Stomach smooth muscle (tissue), 2 donors: ENCODE results near the gene SGCA.

ENCODE experiments used
- H3K27ac ChIP-seq: one replicate; pipeline ENCODE4 v1.7.0; 2013; ENCODE audit warnings: mild to moderate bottlenecking, low read length, inconsistent platforms
- H3K27me3 ChIP-seq, 2 donors: one replicate each; pipeline ENCODE4 v1.7.0; 2013; ENCODE audit warnings: low read length in 2 of 2; ENCODE audit not compliant: insufficient read depth in 2 of 2, control insufficient read depth in 1 of 2
- H3K36me3 ChIP-seq, 2 donors: one replicate each; pipeline ENCODE4 v1.7.0; 2013; ENCODE audit warnings: low read length in 2 of 2; ENCODE audit not compliant: control insufficient read depth in 2 of 2, insufficient read depth in 2 of 2
- H3K4me1 ChIP-seq: one replicate; pipeline ENCODE4 v1.7.0; 2013; ENCODE audit warnings: low read length; ENCODE audit not compliant: control insufficient read depth, insufficient read depth
- H3K4me3 ChIP-seq, 2 donors: one replicate each; pipeline ENCODE4 v1.7.0; 2013; ENCODE audit warnings: low read length in 2 of 2
- H3K9ac ChIP-seq, 2 donors: one replicate each; pipeline ENCODE4 v1.7.0; 2013; ENCODE audit warnings: low read length in 2 of 2, mild to moderate bottlenecking in 1 of 2
- H3K9me3 ChIP-seq, 2 donors: one replicate each; pipeline ENCODE4 v1.7.0; 2013; ENCODE audit warnings: low read length in 2 of 2; ENCODE audit not compliant: control insufficient read depth in 2 of 2
- donor health status: healthy.
- donor health status: Pancreatic carcinoma.

SGCA gene

DNA sequence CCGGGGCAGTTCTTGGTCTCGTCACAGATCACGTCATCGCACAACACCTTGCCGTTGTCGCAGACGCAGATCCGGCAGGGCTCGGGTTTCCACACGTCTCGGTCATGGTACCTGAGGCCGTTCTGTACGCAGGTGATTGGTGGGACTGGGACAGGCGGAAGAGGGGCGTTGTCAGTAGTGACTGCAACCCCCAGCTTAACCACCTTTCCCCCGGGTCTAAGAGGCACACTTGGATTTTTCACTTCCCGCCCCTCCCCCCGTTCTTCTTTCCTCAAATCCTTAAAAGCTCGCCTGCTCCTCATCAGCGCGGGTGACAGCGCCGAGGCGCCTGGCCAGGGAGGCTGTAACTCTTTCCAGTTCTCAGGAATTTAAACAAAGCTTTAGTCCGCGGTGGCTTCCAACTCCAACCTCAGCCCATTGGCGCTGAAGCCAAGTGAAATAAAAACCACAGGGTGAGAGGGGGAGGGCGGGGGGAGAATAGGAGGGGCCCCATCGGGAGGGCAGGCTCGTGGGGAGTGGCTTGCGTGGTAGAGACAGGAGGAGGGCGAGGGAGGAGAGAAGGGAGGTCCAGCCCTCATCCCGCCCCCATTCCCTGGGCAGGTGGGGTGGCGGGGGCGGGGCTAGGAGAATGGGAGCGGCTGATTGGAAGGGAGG lies 34.1 kb downstream of the SGCA start:
- H3K27ac ChIP-seq = peak overlapping the region; percentile 98
- peaks cover 38 to 41% of the 10 kb centered on the region in 2 donors for H3K36me3 ChIP-seq
- H3K9me3 ChIP-seq = no peaks in the 10 kb centered on the region
- no peaks in the 10 kb centered on the region for H3K27me3 ChIP-seq
- H3K4me1 ChIP-seq = peaks cover 64% of the 10 kb centered on the region
- peak overlapping the region; percentile 89 to 92 for H3K9ac ChIP-seq
- H3K4me3 ChIP-seq = peak overlapping the region; percentile 90 to 93

DNA sequence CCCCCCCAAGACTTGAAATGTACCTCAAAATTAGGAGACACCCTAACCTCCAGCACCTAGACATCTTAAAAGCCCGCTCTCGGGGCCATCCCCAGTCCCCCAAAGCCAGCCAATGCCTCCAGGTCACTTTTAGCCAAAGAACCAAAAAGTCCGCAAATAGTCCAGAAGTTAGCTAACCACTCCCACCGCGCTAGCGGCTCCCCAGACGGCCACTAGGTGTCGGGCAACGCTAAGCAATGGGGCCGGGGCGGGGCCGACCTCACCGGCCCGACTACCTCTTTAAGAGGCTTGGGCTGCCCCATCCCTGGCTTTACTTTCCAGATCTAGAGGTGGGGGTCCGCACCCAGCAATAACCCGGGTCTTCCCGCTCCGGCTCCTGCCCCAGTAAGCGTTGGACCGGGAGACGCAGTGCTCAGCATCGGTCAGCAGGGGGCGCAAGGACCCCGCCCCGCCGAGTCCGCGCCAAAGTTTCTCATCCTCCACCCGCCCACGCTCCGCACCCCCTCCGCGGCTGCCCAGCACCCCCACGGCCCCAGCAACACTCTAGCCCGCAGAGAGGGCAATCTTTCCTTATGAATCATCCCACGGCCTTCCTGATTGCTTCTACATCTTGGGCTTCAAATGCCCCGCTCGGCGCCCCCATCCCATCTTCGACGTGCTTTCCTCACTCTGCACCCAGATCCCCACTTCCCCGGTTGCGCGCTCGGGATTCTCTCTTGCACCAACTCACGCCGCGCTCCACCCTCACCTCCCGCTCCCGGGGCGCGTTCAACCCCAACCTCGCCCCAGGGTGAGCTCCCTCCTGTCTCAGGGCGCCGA lies 34.9 kb downstream of the SGCA start:
- Histone ChIP-seq H3K4me3 (peak overlapping the region; percentile 90 to 93), H3K36me3 (peaks cover 31 to 34% of the 10 kb centered on the region in 2 donors), H3K27me3 (no peaks in the 10 kb centered on the region), H3K4me1 (peaks cover 66% of the 10 kb centered on the region), H3K27ac (peak overlapping the region; percentile 98), H3K9ac (peak overlapping the region; percentile 89 to 92), H3K9me3 (no peaks in the 10 kb centered on the region)

DNA sequence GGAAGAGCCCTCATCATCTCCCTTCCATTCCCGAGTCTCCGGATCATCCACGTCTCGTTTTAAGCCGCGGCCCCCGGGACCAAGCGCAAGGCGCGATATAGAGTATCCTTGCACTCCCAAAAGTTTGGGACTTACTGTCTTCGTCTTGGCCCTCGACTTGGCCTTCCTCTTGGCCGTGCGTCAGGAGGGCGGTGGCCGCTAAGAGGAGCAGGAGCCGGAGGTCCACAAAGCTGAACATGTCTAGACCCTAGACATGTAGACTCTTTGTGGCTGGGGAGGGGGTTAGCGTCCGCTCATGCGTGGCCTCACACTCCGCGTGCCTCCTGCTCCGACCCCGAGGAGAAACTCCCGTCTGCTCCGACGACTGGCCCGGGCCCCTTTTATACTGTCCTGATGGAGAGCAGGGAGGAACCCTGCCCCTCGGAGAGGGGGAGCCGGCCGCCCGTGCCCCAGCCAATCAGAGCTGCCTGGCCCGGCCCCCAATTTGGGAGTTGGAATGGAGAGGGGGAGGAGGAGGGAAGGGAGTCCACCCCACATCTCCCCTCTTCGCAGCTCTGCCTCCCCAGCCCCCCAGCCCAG lies 35.6 kb downstream of the SGCA start, which contains the start of gene COL1A1:
COL1A1 (minus strand) TSS at position 356 of the 579 bp plus-strand sequence; CDS start at position 238, 118 bp downstream.
- no peaks in the 10 kb centered on the region for H3K9me3 ChIP-seq
- peaks cover 24 to 27% of the 10 kb centered on the region in 2 donors for H3K36me3 ChIP-seq
- peak within 1 kb of the TSS; percentile 98 for H3K27ac ChIP-seq
- peak within 1 kb of the TSS; percentile 90 to 93 for H3K4me3 ChIP-seq
- H3K4me1 ChIP-seq = peaks cover 64% of the 10 kb centered on the region
- peak within 1 kb of the TSS; percentile 89 to 92 for H3K9ac ChIP-seq
- no peaks in the 10 kb centered on the region for H3K27me3 ChIP-seq

DNA sequence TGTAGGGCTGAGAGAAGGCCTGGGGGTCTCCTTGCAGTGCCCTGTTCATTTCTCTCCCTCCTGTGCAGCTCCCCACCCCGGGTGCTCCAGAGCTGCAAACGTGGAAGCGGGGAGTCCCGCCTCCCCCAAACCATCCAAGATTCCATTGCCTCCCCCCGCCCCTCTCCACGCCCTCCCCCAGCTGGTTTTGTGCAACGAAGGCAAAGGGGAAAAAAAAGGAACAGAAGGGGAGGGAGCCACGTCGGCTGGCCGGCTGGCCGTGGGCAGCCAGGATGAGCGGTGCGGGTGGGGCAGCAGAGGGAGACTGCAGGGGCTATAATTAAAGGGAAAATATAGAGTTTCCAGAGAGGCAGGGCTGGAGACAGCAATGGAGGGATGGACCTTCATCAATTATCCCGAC lies 37.3 kb downstream of the SGCA start:
- peaks cover 7 to 9% of the 10 kb centered on the region in 2 donors for H3K36me3 ChIP-seq
- peak overlapping the region; percentile 98 for H3K27ac ChIP-seq
- no peaks in the 10 kb centered on the region for H3K9me3 ChIP-seq
- H3K4me1 ChIP-seq = peaks cover 58% of the 10 kb centered on the region
- no peak overlapping the region for H3K9ac ChIP-seq
- H3K27me3 ChIP-seq = no peaks in the 10 kb centered on the region
- H3K4me3 ChIP-seq = no peak overlapping the region

DNA sequence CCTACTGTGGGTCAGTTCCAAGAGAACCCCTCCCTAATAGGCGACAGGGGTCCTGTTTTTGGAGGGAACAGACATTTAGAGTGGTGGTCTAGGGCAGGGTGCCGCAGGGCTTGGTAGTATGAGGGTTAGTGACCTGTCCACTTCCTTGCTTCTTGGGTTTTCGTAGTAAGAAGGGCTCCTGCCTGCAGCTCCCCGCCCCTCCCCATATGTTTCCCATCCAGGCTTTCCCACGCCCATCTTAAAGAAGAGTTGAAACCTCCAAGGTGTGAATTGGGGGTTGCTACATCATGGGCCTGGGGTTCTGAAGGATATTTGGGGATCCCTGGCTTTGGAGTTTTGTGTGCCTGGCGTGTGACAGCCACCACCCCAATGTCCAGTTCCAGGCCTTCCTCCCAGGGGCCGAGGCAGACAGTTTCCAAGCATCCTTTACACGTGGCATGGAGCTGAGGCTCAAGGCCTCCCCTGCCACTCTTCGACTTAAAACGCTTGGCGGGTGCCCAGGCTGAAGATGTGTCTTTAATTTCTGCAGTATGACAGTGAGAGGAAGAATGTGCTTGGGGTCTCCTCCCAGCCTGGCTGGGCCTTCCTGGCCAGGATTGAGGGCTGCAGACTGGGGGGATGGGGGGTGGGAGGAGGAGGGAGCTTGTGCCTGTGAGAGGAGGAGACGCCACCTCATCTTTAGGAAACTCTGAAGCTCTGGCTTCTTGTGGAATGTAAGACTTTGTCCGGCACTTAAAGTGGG lies 38.0 kb downstream of the SGCA start:
- no peak overlapping the region for H3K4me3 ChIP-seq
- H3K27me3 ChIP-seq = no peaks in the 10 kb centered on the region
- H3K4me1 ChIP-seq = peaks cover 57% of the 10 kb centered on the region
- no peaks in the 10 kb centered on the region for H3K9me3 ChIP-seq
- peaks cover 1 to 3% of the 10 kb centered on the region in 2 donors for H3K36me3 ChIP-seq
- no peak overlapping the region for H3K9ac ChIP-seq
- H3K27ac ChIP-seq = peak overlapping the region; percentile 98

DNA sequence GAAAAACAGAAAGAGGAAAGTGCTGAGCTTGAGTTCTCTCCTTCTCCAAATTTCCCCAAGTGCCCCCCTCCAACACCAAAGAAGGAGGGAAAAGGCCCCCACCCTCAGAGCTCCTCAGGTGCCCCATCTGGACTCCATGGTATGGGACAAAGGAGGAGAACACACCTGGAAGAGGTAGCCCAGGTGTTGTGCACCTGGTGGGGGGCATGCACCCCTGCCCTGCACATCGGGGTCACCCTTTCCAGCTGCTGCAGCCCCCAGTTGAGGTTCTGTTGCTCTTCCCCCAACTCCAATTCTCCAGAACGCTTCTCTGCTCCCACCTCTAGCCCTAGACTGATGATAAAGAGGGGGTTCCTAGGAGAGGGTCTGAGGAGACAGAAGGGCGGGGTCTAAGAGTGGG lies 38.6 kb downstream of the SGCA start:
- peak overlapping the region; percentile 98 for H3K27ac ChIP-seq
- H3K9me3 ChIP-seq = no peaks in the 10 kb centered on the region
- H3K4me1 ChIP-seq = peaks cover 57% of the 10 kb centered on the region
- no peaks in the 10 kb centered on the region for H3K36me3 ChIP-seq
- H3K9ac ChIP-seq = no peak overlapping the region
- no peak overlapping the region for H3K4me3 ChIP-seq
- no peaks in the 10 kb centered on the region for H3K27me3 ChIP-seq

DNA sequence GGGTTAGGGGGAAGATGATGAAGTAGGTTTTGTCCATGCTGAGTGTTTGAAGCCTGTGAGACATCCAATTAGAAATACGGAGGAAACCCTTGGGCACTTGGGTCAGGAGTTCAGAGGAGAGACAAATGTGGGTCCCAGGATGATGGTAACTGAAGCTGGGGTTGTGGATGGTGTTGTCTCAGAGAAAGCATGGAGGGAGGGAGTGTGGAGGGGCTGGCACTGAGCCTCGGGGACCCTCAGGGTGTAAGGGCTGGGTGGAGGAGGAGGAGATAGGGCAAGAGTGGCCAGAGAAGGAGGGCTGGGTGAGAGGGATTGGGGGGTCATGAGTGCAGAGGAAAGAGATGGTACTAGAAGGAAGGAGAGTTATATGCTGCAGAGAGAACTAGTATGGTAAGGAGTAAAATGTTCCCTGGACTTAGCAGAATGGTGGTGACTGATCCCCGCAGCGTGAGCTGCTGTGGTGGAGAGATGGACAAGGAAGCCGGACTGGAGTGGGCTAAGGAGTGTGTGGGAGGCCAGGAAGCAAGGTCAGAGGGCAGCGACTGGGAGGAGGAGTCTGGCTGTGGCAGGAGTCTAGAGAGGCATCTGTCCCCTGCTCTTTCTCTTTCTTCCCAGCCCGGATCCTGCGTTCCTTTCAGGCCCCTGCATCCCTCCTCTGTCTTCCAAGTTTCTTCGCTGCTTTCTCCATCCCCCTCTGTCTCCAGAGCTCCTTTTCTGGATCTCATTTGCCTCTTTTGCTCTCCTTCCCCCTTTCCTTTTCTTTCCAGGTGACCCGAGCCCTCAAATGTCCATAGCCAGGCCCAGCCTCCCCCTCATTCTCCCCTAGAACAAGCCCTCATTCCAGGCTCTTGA lies 39.5 kb downstream of the SGCA start:
- H3K36me3 ChIP-seq = no peaks in the 10 kb centered on the region
- no peak overlapping the region for H3K9ac ChIP-seq
- peaks cover 61% of the 10 kb centered on the region for H3K4me1 ChIP-seq
- no peaks in the 10 kb centered on the region for H3K27me3 ChIP-seq
- H3K9me3 ChIP-seq = no peaks in the 10 kb centered on the region
- H3K4me3 ChIP-seq = no peak overlapping the region
- peak overlapping the region; percentile 62 for H3K27ac ChIP-seq

DNA sequence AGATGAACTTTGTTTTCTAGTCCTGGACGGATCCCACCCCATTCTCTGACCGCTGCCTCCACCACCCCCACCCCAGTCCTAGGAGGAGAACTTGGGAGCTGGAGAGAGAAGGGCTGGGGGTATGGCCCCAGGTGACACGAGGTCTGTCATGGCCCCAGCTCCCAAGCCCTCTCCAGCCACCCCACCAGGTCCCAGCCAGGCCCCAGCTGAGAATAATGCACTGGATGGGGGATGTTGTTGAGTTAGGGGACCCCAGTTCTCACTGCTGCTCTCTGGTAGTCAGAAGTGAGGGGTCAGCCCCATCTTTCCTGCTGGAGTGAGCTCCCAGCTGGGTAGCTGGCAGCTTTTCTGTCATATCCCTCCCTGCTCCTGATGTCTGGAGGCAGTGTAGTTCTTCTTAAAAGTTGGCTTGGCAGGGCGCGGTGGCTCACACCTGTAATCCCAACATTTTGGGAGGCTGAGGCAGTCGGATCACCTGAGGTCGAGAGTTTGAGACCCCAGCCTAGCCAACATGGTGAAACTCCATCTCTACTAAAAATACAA lies 40.2 kb downstream of the SGCA start:
- H3K9ac ChIP-seq = no peak overlapping the region
- peak overlapping the region; percentile 62 for H3K27ac ChIP-seq
- no peaks in the 10 kb centered on the region for H3K27me3 ChIP-seq
- H3K4me3 ChIP-seq = no peak overlapping the region
- H3K9me3 ChIP-seq = no peaks in the 10 kb centered on the region
- H3K36me3 ChIP-seq = no peaks in the 10 kb centered on the region
- peaks cover 67% of the 10 kb centered on the region for H3K4me1 ChIP-seq

DNA sequence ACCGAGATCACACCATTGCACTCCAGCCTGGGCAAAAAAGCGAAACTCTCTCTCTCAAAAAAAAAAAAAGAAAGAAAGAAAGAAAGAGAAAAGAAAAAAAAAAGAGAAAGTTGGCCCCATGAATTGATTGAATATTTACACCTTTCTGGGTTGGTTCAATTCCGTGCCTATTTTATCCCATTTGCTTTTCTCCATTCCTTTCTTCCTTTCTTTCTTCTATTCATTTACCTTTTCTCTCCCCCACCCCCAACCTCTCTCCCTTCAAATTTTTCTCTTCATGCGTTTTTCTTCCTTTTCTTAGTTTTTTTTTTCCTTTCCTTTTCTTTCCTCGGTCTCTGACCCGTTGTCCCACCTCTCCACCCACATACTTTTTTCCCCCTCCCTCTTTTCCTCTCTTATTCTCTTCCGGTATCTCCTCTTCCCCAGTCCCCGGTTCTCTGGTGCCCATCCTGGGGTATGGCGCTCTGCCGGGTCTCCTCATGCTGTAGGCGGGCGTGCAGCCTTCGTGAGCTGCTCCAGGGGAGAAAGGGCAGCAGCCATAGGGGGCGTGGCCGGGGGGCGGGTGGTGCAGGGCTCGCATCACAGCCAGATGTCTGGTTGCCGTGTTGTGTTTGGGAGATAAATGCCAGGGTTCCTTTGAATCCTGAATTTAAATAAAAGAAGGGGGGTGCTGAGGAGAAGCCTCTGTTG lies 40.9 kb downstream of the SGCA start:
- H3K9me3 ChIP-seq = no peaks in the 10 kb centered on the region
- H3K4me1 ChIP-seq = peaks cover 70% of the 10 kb centered on the region
- no peaks in the 10 kb centered on the region for H3K27me3 ChIP-seq
- H3K4me3 ChIP-seq = peak overlapping the region in 1 of 2 donors; percentile 10
- H3K36me3 ChIP-seq = no peaks in the 10 kb centered on the region
- peak overlapping the region in 1 of 2 donors; percentile 33 for H3K9ac ChIP-seq
- H3K27ac ChIP-seq = peak overlapping the region; percentile 98
